NCI-H345 treated with DMSO at 0.1 percent for 48 hours (cell line): ENCODE measurements around the gene RBPJL.

ENCODE experiments used
- DNase-seq: peaks from one replicate; lab custom pipeline; 2025; ENCODE audit not compliant: unreplicated experiment; lab: John Stamatoyannopoulos, UW

The RBPJL gene

GRCh38 chr20:45316150-45317080 is 9.8 kb downstream of the RBPJL start:
- DNase-seq = no peak

- DNase-seq = no peak
Measured at GRCh38 chr20:45317826-45318225, 11.2 kb downstream of the RBPJL start.

- no peak for DNase-seq
Measured at GRCh38 chr20:45318386-45318939, 11.8 kb downstream of the RBPJL start.

GRCh38 chr20:45318948-45319347 is 12.3 kb downstream of the RBPJL start:
- no peak for DNase-seq

GRCh38 chr20:45320948-45321595 is 14.4 kb downstream of the RBPJL start:
- DNase-seq = no peak

- no peak for DNase-seq
Measured at GRCh38 chr20:45322952-45323383, 16.3 kb downstream of the RBPJL start.

GRCh38 chr20:45323731-45324130 is 17.1 kb downstream of the RBPJL start:
- DNase-seq = no peak

- DNase-seq = no peak
Measured at GRCh38 chr20:45325371-45325770, 18.7 kb downstream of the RBPJL start.

GRCh38 chr20:45328451-45328850 is 21.8 kb downstream of the RBPJL start:
- no peak for DNase-seq

- DNase-seq = no peak
Measured at GRCh38 chr20:45329497-45330319, 23.1 kb downstream of the RBPJL start.

- DNase-seq = no peak
Measured at GRCh38 chr20:45330476-45330875, 23.8 kb downstream of the RBPJL start.

- no peak for DNase-seq
Measured at GRCh38 chr20:45336530-45337366, 30.1 kb downstream of the RBPJL start.

GRCh38 chr20:45337367-45338120 is 30.9 kb downstream of the RBPJL start:
- no peak for DNase-seq

- DNase-seq = no peak
Measured at GRCh38 chr20:45338121-45339030, 31.7 kb downstream of the RBPJL start.

GRCh38 chr20:45339084-45339483 is 32.4 kb downstream of the RBPJL start:
- no peak for DNase-seq

GRCh38 chr20:45339799-45340198 is 33.2 kb downstream of the RBPJL start:
- no peak for DNase-seq

- DNase-seq = no peak
Measured at GRCh38 chr20:45340236-45340847, 33.7 kb downstream of the RBPJL start.

GRCh38 chr20:45340951-45341350 is 34.3 kb downstream of the RBPJL start:
- DNase-seq = no peak
